Keratinocyte (primary cell): Measurements from ENCODE around the gene PRKCA. TPM values are rescaled to one million over a fixed set of nuclear protein-coding genes. Genes with fewer than 3 reads are reported as not detected.

ENCODE experiments used
- DNase-seq: peaks from one replicate; pipeline ENCODE4 v3.0.0-alpha.2; 2011; ENCODE audit warnings: low read depth, missing footprints, low spot score
- FAIRE-seq: peaks from 2 replicates; lab custom pipeline; 2011; peaks lifted over from hg19 to GRCh38; lab: Jason Lieb, UNC
- H2AFZ ChIP-seq: 2 replicates; pipeline ENCODE4 v1.6.0; 2012; ENCODE audit warnings: low read length, control low read depth, inconsistent platforms; ENCODE audit not compliant: control insufficient read depth
- H3K27ac ChIP-seq: 2 replicates; pipeline ENCODE4 v1.5.1; 2011; ENCODE audit warnings: low read length; ENCODE audit not compliant: control insufficient read depth, insufficient read depth
- H3K27me3 ChIP-seq: 3 replicates; pipeline ENCODE4 v1.6.0; 2011; ENCODE audit warnings: low read length; ENCODE audit not compliant: control insufficient read depth, insufficient read depth; ENCODE audit errors: extremely low read depth
- H3K36me3 ChIP-seq, 2 experiments: 2 replicates in 1 of 2; 3 replicates in 1 of 2; pipeline ENCODE4 v1.5.1; 2011; ENCODE audit warnings: low read length in 2 of 2, mild to moderate bottlenecking in 1 of 2; ENCODE audit not compliant: control insufficient read depth in 2 of 2, insufficient read depth in 2 of 2; ENCODE audit errors: extremely low read depth in 1 of 2
- H3K4me1 ChIP-seq: 3 replicates; pipeline ENCODE4 v1.5.1; 2011; ENCODE audit warnings: low read length; ENCODE audit not compliant: control insufficient read depth, insufficient read depth; ENCODE audit errors: extremely low read depth
- H3K4me2 ChIP-seq: 3 replicates; pipeline ENCODE4 v1.6.0; 2011; ENCODE audit warnings: low read depth, low read length; ENCODE audit not compliant: control insufficient read depth, insufficient read depth; ENCODE audit errors: extremely low read depth
- H3K4me3 ChIP-seq, 3 experiments: fragments of 200-600 bp in 1 of 3; sonication (generic) in 1 of 3; 2 replicates in 2 of 3; 3 replicates in 1 of 3; pipeline ENCODE4 v1.5.1; 2011 to 2016; ENCODE audit warnings: low read length in 3 of 3, mild to moderate bottlenecking in 3 of 3, control low read depth in 2 of 3, inconsistent platforms in 1 of 3, low read depth in 1 of 3, mixed read lengths in 1 of 3, mixed run types in 1 of 3, moderate library complexity in 1 of 3; ENCODE audit not compliant: control insufficient read depth in 2 of 3, insufficient read depth in 2 of 3; ENCODE audit errors: extremely low read depth in 1 of 3
- H3K79me2 ChIP-seq: 2 replicates; pipeline ENCODE4 v1.6.0; 2012; ENCODE audit warnings: low read length; ENCODE audit not compliant: control insufficient read depth, insufficient read depth
- H3K9ac ChIP-seq: 3 replicates; pipeline ENCODE4 v1.6.0; 2011; ENCODE audit warnings: low read length; ENCODE audit not compliant: control insufficient read depth, insufficient read depth; ENCODE audit errors: extremely low read depth
- H3K9me1 ChIP-seq: 3 replicates; pipeline ENCODE4 v1.6.0; 2011; ENCODE audit warnings: low read length; ENCODE audit not compliant: control insufficient read depth, insufficient read depth; ENCODE audit errors: extremely low read depth
- H3K9me3 ChIP-seq: 2 replicates; pipeline ENCODE4 v1.5.1; 2012; ENCODE audit warnings: low read depth, low read length; ENCODE audit not compliant: control insufficient read depth
- H4K20me1 ChIP-seq: 3 replicates; pipeline ENCODE4 v1.6.0; 2011; ENCODE audit warnings: low read length; ENCODE audit not compliant: control insufficient read depth, insufficient read depth; ENCODE audit errors: extremely low read depth
- EZH2 ChIP-seq: IDR thresholded peaks from one replicate; pipeline ENCODE4 v1.6.1; 2012; ENCODE audit warnings: inconsistent platforms, mild to moderate bottlenecking, low read length, moderate library complexity
- dilution Hi-C: fragments of 300-500 bp; cut with MboI; formaldehyde crosslinking; loops from one replicate; pipeline ENCODE4 v1.7.0; 2020; ENCODE audit warnings: low sequenced_read_pairs; ENCODE audit not compliant: extremely low pct_ligation_motif_present
- polyA plus RNA-seq, 5 experiments: library from polyadenylated mRNA; depleted of rRNA in 3 of 5; stranded (reverse) in 3 of 5; stranded (forward) in 1 of 5; unstranded in 1 of 5; fragments of >200 nt; gene quantifications; 1 replicate in 1 of 5; 2 replicates in 3 of 5; 3 replicates in 1 of 5; pipeline versions ENCODE4 v1.2.1 to v1.2.3, GENCODE V29; 2011 to 2012; ENCODE audit warnings: missing spikeins in 2 of 5, low read depth in 1 of 5, low replicate concordance in 1 of 5
- TF ChIP-seq, protein P1 (sequence below), 3 experiments: IDR thresholded peaks in 1 of 3; conservative IDR thresholded peaks in 1 of 3; optimal IDR thresholded peaks in 1 of 3; 2 replicates in 2 of 3; 3 replicates in 1 of 3; pipeline versions ENCODE3 to v1.5.1; 2011; ENCODE audit warnings: low read length in 3 of 3, mild to moderate bottlenecking in 3 of 3, moderate library complexity in 2 of 3, control low read depth in 1 of 3, inconsistent platforms in 1 of 3; ENCODE audit not compliant: insufficient read depth in 2 of 3; ENCODE audit errors: extremely low read depth in 1 of 3

PRKCA gene
- polyA plus RNA-seq, 1 donor (not counting 4 experiments of a cell fraction or from before 2014, with no cell fraction given), result 3.6 TPM

DNA sequence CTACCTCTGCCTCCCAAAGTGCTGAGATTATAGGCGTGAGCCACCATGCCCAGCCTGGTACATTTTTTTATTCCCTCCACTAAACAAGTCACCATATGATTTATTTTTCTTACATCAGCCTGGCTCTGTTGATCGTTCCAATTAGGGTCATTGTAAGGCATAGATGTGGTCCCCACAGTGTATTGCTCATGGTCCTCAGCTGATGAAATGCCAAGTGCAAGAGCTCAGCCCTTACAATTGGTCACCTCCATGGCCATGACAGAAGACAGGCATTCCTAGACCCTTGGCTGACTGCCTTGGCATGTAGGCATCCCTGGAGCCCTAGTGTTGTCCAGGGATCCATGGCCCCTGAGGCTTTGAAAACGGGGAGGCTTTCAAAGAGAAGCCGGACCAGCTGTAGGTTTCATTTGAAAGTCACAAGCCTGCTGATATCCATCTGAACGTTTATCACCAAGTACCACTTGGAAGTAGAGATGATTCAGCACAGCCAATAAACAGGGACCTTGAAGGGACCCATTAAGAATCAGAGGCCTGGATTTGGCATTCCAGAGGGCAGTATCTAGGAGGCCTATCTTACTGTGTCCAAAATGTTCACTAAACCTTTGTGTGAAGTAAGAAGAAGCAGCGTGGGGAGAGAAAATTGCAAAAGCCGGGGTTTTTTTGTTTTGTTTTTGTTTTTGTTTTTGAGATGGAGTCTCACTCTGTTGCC is 20.6 kb upstream of the PRKCA start:
- no peak overlapping the region for H3K27ac ChIP-seq

DNA sequence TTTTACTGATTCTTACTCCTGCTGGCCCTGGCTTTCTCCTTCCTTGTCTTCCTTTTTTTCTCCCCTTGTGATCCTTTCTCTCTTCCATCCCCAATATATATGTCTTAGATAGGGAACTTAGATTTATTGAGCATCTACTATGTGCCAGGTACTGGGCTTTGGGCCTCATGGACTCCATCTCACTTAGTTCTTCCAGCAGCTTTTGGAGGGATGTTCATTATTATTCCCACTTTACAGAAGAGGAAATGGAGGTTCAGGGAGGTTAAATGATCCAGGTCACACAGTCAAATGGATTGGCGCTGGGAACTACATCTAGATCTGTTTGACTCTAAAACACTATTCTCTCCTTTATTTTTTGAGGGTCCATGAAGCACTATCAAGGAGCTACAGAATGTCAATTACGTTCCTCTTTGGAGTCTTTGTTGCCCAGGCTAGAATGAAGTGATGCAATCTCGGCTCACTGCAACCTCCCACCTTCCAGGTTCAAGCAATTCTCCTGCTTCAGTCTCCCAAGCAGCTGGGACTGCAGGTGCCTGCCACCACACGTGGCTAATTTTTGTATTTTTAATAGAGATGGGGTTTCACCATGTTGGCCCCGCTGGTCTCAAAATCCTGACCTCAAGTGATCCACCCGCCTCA is 19.0 kb upstream of the PRKCA start:
- H3K4me2 ChIP-seq, result no peak overlapping the region
- DNase-seq (no peak), FAIRE-seq (no peak)
- H3K9me1 ChIP-seq, result no peaks in the 10 kb centered on the region
- no peak overlapping the region for H2AFZ ChIP-seq
- H3K27ac ChIP-seq, result no peak overlapping the region
- H3K4me1 ChIP-seq, result no peaks in the 10 kb centered on the region
- H4K20me1 ChIP-seq, result no peaks in the 10 kb centered on the region
- H3K36me3 ChIP-seq, result no peaks in the 10 kb centered on the region
- no peaks in the 10 kb centered on the region for H3K27me3 ChIP-seq
- H3K9ac ChIP-seq, result no peak overlapping the region
- no peaks in the 10 kb centered on the region for H3K79me2 ChIP-seq
- no peak for TF ChIP-seq EZH2
- TF ChIP-seq, protein P1, sequence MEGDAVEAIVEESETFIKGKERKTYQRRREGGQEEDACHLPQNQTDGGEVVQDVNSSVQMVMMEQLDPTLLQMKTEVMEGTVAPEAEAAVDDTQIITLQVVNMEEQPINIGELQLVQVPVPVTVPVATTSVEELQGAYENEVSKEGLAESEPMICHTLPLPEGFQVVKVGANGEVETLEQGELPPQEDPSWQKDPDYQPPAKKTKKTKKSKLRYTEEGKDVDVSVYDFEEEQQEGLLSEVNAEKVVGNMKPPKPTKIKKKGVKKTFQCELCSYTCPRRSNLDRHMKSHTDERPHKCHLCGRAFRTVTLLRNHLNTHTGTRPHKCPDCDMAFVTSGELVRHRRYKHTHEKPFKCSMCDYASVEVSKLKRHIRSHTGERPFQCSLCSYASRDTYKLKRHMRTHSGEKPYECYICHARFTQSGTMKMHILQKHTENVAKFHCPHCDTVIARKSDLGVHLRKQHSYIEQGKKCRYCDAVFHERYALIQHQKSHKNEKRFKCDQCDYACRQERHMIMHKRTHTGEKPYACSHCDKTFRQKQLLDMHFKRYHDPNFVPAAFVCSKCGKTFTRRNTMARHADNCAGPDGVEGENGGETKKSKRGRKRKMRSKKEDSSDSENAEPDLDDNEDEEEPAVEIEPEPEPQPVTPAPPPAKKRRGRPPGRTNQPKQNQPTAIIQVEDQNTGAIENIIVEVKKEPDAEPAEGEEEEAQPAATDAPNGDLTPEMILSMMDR (optimal IDR thresholded peaks at IDR 0.05 in 1 of 3, IDR thresholded peaks at IDR 0.05 in 1 of 3, conservative IDR thresholded peaks at IDR 0.05 in 1 of 3; ENCODE audit: extremely low read depth in 1 of 3, insufficient read depth in 2 of 3, low read length in 3 of 3), result no peak
- dilution Hi-C loops, result no loop called here
- H3K9me3 ChIP-seq, result no peaks in the 10 kb centered on the region
- H3K4me3 ChIP-seq, result no peak overlapping the region

More for the DNA sequence above, 20.6 kb upstream of the PRKCA start:
- Histone ChIP-seq H3K4me2 (no peak overlapping the region), H3K9ac (no peak overlapping the region), H3K79me2 (no peaks in the 10 kb centered on the region), H3K9me1 (no peaks in the 10 kb centered on the region), H4K20me1 (no peaks in the 10 kb centered on the region), H2AFZ (no peak overlapping the region), H3K4me1 (no peaks in the 10 kb centered on the region), H3K27me3 (no peaks in the 10 kb centered on the region), H3K36me3 (no peaks in the 10 kb centered on the region), H3K4me3 (no peak overlapping the region), H3K9me3 (no peaks in the 10 kb centered on the region)
- no peak for TF ChIP-seq EZH2
- TF ChIP-seq, protein P1 (optimal IDR thresholded peaks at IDR 0.05 in 1 of 3, IDR thresholded peaks at IDR 0.05 in 1 of 3, conservative IDR thresholded peaks at IDR 0.05 in 1 of 3; ENCODE audit: extremely low read depth in 1 of 3, insufficient read depth in 2 of 3, low read length in 3 of 3), result no peak
- FAIRE-seq (no peak), DNase-seq (no peak)
- dilution Hi-C loops, result no loop called here
